A549 (cell line): Measurements from ENCODE around the gene BCL2. TPM values are rescaled to one million over a fixed set of nuclear protein-coding genes. Genes with fewer than 3 reads are reported as not detected.

Source experiments
- ATAC-seq, 2 experiments: fragments of 200-7000 bp in 1 of 2; fragments of >200 bp in 1 of 2; cut with Nextera tagmentation in 1 of 2; cut with Tn5 transposase in 1 of 2; 3 replicates each; pipeline versions ENCODE4 v1.8.0 to v1.9.1; 2018 to 2020; ENCODE audit warnings: mild to moderate bottlenecking in 1 of 2, moderate library complexity in 1 of 2
- CTCF ChIA-PET: fragments of 300-600 bp; sonication (Branson Sonifier 250); formaldehyde crosslinking; extraction: SDS; loops from one replicate; lab custom pipeline; 2021; ENCODE audit warnings: antibody characterized with exemption, inconsistent platforms; lab: Yijun Ruan, JAX
- POLR2A ChIA-PET: fragments of 350-600 bp; formaldehyde crosslinking; extraction: SDS; loops from one replicate; lab custom pipeline; 2021; ENCODE audit warnings: antibody characterized with exemption, inconsistent platforms; lab: Yijun Ruan, JAX
- DNase-seq, 2 experiments: peaks; one replicate each; pipeline versions ENCODE4 v3.0.0 to v3.0.0-alpha.2; 2011 to 2016; ENCODE audit warnings: low read depth in 1 of 2, low spot score in 1 of 2
- FAIRE-seq: peaks from 2 replicates; lab custom pipeline; 2011; peaks lifted over from hg19 to GRCh38; lab: Jason Lieb, UNC
- H3K27ac ChIP-seq, 2 experiments: fragments of >200 bp; sonication (Bioruptor Twin); formaldehyde crosslinking; 3 replicates each; pipeline ENCODE4 v1.5.1; 2016 to 2017
- H3K4me1 ChIP-seq: fragments of >200 bp; sonication (Bioruptor Twin); formaldehyde crosslinking; 3 replicates; pipeline ENCODE4 v1.6.1; 2016
- H3K4me2 ChIP-seq: fragments of >200 bp; sonication (Bioruptor Twin); formaldehyde crosslinking; 3 replicates; pipeline ENCODE4 v1.6.1; 2016
- H3K4me3 ChIP-seq: fragments of >200 bp; sonication (Bioruptor Twin); formaldehyde crosslinking; 3 replicates; pipeline ENCODE4 v1.5.1; 2016
- H3K9me3 ChIP-seq: fragments of >200 bp; sonication (Bioruptor Twin); formaldehyde crosslinking; 3 replicates; pipeline ENCODE4 v1.6.1; 2016
- ATOH8 ChIP-seq: fragments of 250-450 bp; sonication (Bioruptor Pico); IDR thresholded peaks from 2 replicates; pipeline ENCODE4 v1.5.0; 2020; ENCODE audit warnings: low read depth, mild to moderate bottlenecking, moderate library complexity
- CBX2 ChIP-seq: fragments of 200-600 bp; sonication (generic); IDR thresholded peaks from 2 replicates; pipeline ENCODE4 v1.6.1; 2016; ENCODE audit warnings: low read depth, mild to moderate bottlenecking, borderline replicate concordance
- CHD2 ChIP-seq: fragments of 150-350 bp; IDR thresholded peaks from 2 replicates; pipeline ENCODE4 v1.6.1; 2014; ENCODE audit warnings: low read length; ENCODE audit not compliant: partially characterized antibody
- CTCF ChIP-seq: fragments of >200 bp; sonication (Bioruptor Twin); formaldehyde crosslinking; IDR thresholded peaks from 3 replicates; pipeline ENCODE4 v1.5.1; 2016
- EHF ChIP-seq: fragments of 250-450 bp; sonication (Bioruptor Pico); IDR thresholded peaks from 2 replicates; pipeline ENCODE4 v1.5.0; 2020; ENCODE audit warnings: mild to moderate bottlenecking
- GATA3 ChIP-seq: IDR thresholded peaks from 2 replicates; pipeline ENCODE4 v1.6.1; 2012; ENCODE audit warnings: borderline replicate concordance
- HDAC2 ChIP-seq: fragments of 200-600 bp; sonication (generic); IDR thresholded peaks from 2 replicates; pipeline ENCODE4 v1.6.1; 2016
- HEYL ChIP-seq: fragments of 250-450 bp; sonication (Bioruptor Pico); IDR thresholded peaks from 2 replicates; pipeline ENCODE4 v1.8.0; 2021; ENCODE audit warnings: mild to moderate bottlenecking, moderate library complexity
- HOXA7 ChIP-seq: fragments of 250-450 bp; sonication (Bioruptor Pico); IDR thresholded peaks from 2 replicates; pipeline ENCODE4 v1.5.0; 2020; ENCODE audit warnings: mild to moderate bottlenecking, moderate library complexity
- HOXB13 ChIP-seq: fragments of 250-450 bp; sonication (Bioruptor Pico); IDR thresholded peaks from 2 replicates; pipeline ENCODE4 v1.5.0; 2020; ENCODE audit warnings: low read depth, mild to moderate bottlenecking, moderate library complexity
- MAFK ChIP-seq: fragments of 450-650 bp; IDR thresholded peaks from 2 replicates; pipeline ENCODE4 v1.6.1; 2014; ENCODE audit not compliant: partially characterized antibody
- MAZ ChIP-seq: fragments of 150-350 bp; IDR thresholded peaks from 2 replicates; pipeline ENCODE4 v1.6.1; 2014; ENCODE audit warnings: antibody characterized with exemption, low read depth, low read length, borderline replicate concordance
- NPAS2 ChIP-seq: fragments of 250-450 bp; sonication (Bioruptor Pico); IDR thresholded peaks from 2 replicates; pipeline ENCODE4 v1.8.0; 2022; ENCODE audit warnings: mild to moderate bottlenecking, moderate library complexity, borderline replicate concordance
- PHF8 ChIP-seq: fragments of 200-600 bp; sonication (generic); IDR thresholded peaks from 2 replicates; pipeline ENCODE4 v1.6.1; 2016; ENCODE audit warnings: low read depth, mild to moderate bottlenecking, antibody characterized with exemption, moderate library complexity, borderline replicate concordance
- POLR2AphosphoS2 ChIP-seq: conservative IDR thresholded peaks from 2 replicates; pipeline ENCODE4 v1.6.1; 2012; ENCODE audit warnings: low read length, improper control_type of control experiment, inconsistent platforms
- RAD21 ChIP-seq, 2 experiments: fragments of >200 bp in 1 of 2; sonication (Bioruptor Twin) in 1 of 2; formaldehyde crosslinking in 1 of 2; IDR thresholded peaks in 1 of 2; conservative IDR thresholded peaks in 1 of 2; 2 replicates in 1 of 2; 3 replicates in 1 of 2; pipeline ENCODE4 v1.6.1; 2012 to 2018; ENCODE audit warnings: inconsistent platforms in 1 of 2
- RFX5 ChIP-seq: fragments of 450-650 bp; IDR thresholded peaks from 2 replicates; pipeline ENCODE4 v1.7.1; 2014; ENCODE audit warnings: antibody characterized with exemption, mild to moderate bottlenecking, moderate library complexity
- SMC3 ChIP-seq: fragments of >200 bp; sonication (Bioruptor Twin); formaldehyde crosslinking; IDR thresholded peaks from 3 replicates; pipeline ENCODE4 v1.6.1; 2018; ENCODE audit warnings: inconsistent platforms
- SREBF2 ChIP-seq: fragments of 450-650 bp; IDR thresholded peaks from 2 replicates; pipeline ENCODE4 v1.6.1; 2014; ENCODE audit warnings: mild to moderate bottlenecking, moderate library complexity
- TFCP2L1 ChIP-seq: fragments of 250-450 bp; sonication (Bioruptor Pico); IDR thresholded peaks from 2 replicates; pipeline ENCODE4 v1.5.0; 2021; ENCODE audit warnings: mild to moderate bottlenecking
- ZNF302 ChIP-seq: fragments of 250-450 bp; sonication (Bioruptor Pico); IDR thresholded peaks from 2 replicates; pipeline ENCODE4 v1.9.0; 2021; ENCODE audit warnings: inconsistent platforms, mild to moderate bottlenecking, moderate library complexity
- WGBS: methylation state at CpG from one replicate; pipeline ENCODE4 v1.1.6; 2017; ENCODE audit errors: missing lambda C conversion rate; 5-methylcytosine and 5-hydroxymethylcytosine counted together
- polyA plus RNA-seq, 4 experiments: library from polyadenylated mRNA; depleted of rRNA in 3 of 4; stranded (reverse); fragments of >200 nt; fragmentation: RNase III in 1 of 4; extraction: RNeasy Plus Mini Kit Qiagen cat#74134 plus additional on column Dnase treatment in 1 of 4; gene quantifications; 2 replicates in 3 of 4; 3 replicates in 1 of 4; pipeline ENCODE4 v1.2.3, GENCODE V29; 2011 to 2017
- TF ChIP-seq, protein P1 (sequence below): fragments of >200 bp; sonication (Bioruptor Twin); formaldehyde crosslinking; IDR thresholded peaks from 2 replicates; pipeline ENCODE4 v1.6.1; 2016
- TF ChIP-seq, protein P2 (sequence below): IDR thresholded peaks from 2 replicates; pipeline ENCODE4 v1.6.1; 2012
- TF ChIP-seq, protein P3 (sequence below): fragments of 150-350 bp; IDR thresholded peaks from 2 replicates; pipeline ENCODE4 v1.6.1; 2014; ENCODE audit warnings: low read depth, mild to moderate bottlenecking, low read length
- TF ChIP-seq, protein P4 (sequence below): fragments of >200 bp; sonication (Bioruptor Twin); formaldehyde crosslinking; IDR thresholded peaks from 3 replicates; pipeline ENCODE4 v1.6.1; 2016

Gene BCL2
- polyA plus RNA-seq, 2 of the 4 experiments (the other 2 are of a cell fraction), result 0.50 to 0.61 TPM

DNA sequence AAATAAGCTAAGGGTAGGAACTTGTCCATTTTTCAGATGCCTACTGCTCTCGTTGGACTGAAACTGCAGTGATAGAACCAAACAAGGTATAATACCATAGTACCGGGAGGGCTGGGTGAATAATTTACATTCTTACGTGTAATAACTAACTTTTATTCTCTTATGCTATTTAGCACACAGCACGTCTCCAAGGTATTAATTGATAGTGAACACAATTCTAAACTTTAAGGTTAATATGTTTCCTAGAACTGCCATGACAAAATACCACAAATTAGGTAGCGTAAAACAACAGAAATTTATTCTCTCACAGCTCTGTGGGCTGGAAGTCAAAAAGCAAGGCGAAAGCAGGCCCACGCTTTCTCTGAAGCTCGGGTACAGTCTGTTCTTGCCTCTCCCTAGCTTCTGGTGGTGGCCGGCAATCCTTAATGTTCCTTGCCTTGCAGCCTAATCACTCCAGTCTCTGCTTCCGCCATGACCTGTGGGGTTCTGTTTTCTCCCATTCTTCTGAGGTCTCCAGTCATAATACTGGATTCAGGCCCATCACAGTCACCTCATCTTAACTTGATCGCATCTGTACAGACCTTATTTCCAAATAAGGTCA, 5.6 kb upstream of the BCL2 start:
- WGBS, result 88% methylated on average over 11 of the region's 11 CpGs
- no peak overlapping the region for H3K4me2 ChIP-seq
- TF ChIP-seq CTCF (no peak), ATOH8 (no peak), CHD2 (no peak), CBX2 (no peak), HOXA7 (CRISPR knock-in tag) (no peak), PHF8 (no peak), SREBF2 (no peak), TFCP2L1 (no peak), NPAS2 (CRISPR knock-in tag) (no peak), EHF (no peak), ZNF302 (CRISPR knock-in tag) (no peak), MAZ (no peak)
- TF ChIP-seq, protein P1, sequence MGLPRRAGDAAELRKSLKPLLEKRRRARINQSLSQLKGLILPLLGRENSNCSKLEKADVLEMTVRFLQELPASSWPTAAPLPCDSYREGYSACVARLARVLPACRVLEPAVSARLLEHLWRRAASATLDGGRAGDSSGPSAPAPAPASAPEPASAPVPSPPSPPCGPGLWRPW, result no peak
- TF ChIP-seq, protein P2, sequence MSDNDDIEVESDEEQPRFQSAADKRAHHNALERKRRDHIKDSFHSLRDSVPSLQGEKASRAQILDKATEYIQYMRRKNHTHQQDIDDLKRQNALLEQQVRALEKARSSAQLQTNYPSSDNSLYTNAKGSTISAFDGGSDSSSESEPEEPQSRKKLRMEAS, result no peak
- TF ChIP-seq, protein P3, sequence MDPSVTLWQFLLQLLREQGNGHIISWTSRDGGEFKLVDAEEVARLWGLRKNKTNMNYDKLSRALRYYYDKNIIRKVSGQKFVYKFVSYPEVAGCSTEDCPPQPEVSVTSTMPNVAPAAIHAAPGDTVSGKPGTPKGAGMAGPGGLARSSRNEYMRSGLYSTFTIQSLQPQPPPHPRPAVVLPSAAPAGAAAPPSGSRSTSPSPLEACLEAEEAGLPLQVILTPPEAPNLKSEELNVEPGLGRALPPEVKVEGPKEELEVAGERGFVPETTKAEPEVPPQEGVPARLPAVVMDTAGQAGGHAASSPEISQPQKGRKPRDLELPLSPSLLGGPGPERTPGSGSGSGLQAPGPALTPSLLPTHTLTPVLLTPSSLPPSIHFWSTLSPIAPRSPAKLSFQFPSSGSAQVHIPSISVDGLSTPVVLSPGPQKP, result no peak
- CTCF ChIA-PET, result interaction anchor here (0.6 to 6.4 kb wide), 8 partner anchors 16 to 307 kb away, joined by 3 to 77 read pairs (median 4); no protein-coding TSS in a partner anchor
- H3K27ac ChIP-seq, result no peak overlapping the region
- ATAC-seq (no peak), FAIRE-seq (no peak), DNase-seq (no peak)
- H3K9me3 ChIP-seq, result no peaks in the 10 kb centered on the region
- POLR2A ChIA-PET, result no interaction called here
- 0 out of 3 replicates have a peak, but pooled peaks cover 6% of the 10 kb centered on the region for H3K4me1 ChIP-seq
- H3K4me3 ChIP-seq, result no peak overlapping the region

DNA sequence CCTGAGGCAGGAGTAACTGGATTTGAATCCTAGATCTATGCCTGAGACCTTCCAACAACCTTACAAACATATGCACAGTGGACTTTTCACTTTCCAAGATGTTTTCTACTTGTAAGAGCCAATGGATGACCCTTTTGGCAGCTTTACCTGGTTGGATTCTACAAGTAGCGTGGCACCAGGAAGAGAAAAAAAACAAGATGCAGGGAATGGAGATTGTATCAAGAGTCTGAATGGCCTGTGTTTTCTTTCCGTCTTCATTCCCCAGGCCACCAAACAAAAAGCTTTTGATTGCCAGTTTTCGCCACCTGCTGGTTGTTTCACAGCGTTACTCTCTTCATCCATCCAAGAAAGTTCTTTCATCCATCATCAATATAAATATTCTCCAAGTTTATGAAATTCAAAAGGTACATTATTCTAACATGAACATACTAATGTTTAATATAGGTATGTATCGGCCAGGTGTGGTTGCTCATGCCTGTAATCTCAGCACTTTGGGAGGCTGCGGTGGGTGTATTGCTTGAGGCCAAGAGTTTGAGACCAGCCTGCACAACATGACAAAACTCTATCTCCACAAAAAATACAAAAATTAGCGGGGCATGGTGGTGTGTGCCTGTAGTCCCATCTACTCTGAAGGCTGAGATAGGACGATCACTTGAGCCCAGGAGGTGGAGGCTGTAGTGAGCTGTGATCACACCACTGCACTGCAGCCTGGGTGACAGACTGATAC, 3.5 kb upstream of the BCL2 start:
- 21% methylated on average over 8 of the region's 8 CpGs for WGBS
- CTCF ChIA-PET, result interaction anchor here (0.7 to 6.4 kb wide), 26 partner anchors 10 to 323 kb away, joined by 3 to 77 read pairs (median 4); no protein-coding TSS in a partner anchor
- peak in 1 of 2 experiments; percentile 70; a peak in 3 of 6 replicates for ATAC-seq
- Histone ChIP-seq H3K27ac (no peak overlapping the region), H3K4me1 (peaks cover 15% of the 10 kb centered on the region; the same call in 1 of the 3 replicates), H3K4me3 (no peak overlapping the region), H3K4me2 (0 out of 3 replicates have a peak overlapping the region, but pooled peaks have one; percentile 22), H3K9me3 (no peaks in the 10 kb centered on the region)
- FAIRE-seq, result no peak
- DNase-seq, result peak; percentile 39 to 68
- POLR2A ChIA-PET, result no interaction called here
- TF ChIP-seq, protein P4, sequence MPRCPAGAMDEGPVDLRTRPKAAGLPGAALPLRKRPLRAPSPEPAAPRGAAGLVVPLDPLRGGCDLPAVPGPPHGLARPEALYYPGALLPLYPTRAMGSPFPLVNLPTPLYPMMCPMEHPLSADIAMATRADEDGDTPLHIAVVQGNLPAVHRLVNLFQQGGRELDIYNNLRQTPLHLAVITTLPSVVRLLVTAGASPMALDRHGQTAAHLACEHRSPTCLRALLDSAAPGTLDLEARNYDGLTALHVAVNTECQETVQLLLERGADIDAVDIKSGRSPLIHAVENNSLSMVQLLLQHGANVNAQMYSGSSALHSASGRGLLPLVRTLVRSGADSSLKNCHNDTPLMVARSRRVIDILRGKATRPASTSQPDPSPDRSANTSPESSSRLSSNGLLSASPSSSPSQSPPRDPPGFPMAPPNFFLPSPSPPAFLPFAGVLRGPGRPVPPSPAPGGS, result no peak
- TF ChIP-seq RAD21 (conservative IDR thresholded peaks at IDR 0.05 in 1 of 2, IDR thresholded peaks at IDR 0.05 in 1 of 2) (peak; percentile 65 to 67), ZNF302 (CRISPR knock-in tag) (no peak), MAZ (no peak), HDAC2 (no peak), POLR2AphosphoS2 (no peak), HOXB13 (CRISPR knock-in tag) (no peak), RFX5 (no peak), HEYL (no peak), CTCF (peak; percentile 66), GATA3 (no peak), MAFK (no peak), SMC3 (peak; percentile 82), NPAS2 (CRISPR knock-in tag) (no peak)
- TF ChIP-seq, protein P2, result no peak
